NCI-H526 treated with DMSO at 0.1 percent for 48 hours (cell line): ENCODE results near the gene PTPRN2.

Experiments used
- DNase-seq: peaks from one replicate; lab custom pipeline; 2025; lab: John Stamatoyannopoulos, UW

The PTPRN2 gene

DNA sequence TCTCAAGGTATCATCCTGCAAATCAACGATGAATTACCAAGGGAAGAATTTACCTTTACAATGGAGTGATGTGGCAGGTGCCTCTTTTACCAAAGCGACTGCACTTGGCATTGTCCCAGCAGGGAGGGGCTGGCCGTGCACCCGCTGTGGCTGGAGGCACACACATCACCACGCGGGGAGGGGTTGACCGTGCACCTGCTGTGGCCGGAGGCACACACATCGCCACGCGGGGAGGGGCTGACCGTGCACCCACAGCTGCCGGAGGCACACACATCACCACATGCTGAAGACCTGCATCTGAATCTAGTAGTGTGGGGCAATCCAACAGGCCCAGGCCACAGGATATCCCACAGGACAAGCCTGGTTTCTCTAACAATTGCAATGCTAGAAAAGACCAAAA, 757.3 kb downstream of the PTPRN2 start:
- DNase-seq = no peak

DNA sequence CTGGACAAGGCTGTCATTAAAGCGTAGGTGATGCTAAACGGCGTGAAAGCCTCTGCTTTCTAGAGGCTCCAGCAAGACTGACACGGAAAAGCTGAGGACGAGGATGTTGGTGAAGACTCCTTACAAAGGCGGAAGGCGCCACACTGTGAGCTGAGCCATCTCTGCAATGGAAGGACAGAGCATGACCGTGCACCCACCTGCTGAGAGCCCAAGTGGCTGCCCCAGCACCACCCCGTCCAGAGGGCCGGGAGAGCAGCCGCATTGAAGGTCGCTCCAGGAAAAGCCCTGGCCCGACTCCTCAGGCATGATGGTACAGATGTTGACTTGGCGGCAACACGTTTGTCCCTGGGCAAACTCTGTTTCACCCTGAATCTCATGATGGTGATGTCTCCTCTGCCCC, 758.1 kb downstream of the PTPRN2 start:
- DNase-seq = no peak

- DNase-seq = no peak
These were observed 758.7 kb downstream of the PTPRN2 start for GRCh38 chr7:157828881-157829280.

- DNase-seq = no peak
These were observed 759.4 kb downstream of the PTPRN2 start for GRCh38 chr7:157828190-157828589.

DNA sequence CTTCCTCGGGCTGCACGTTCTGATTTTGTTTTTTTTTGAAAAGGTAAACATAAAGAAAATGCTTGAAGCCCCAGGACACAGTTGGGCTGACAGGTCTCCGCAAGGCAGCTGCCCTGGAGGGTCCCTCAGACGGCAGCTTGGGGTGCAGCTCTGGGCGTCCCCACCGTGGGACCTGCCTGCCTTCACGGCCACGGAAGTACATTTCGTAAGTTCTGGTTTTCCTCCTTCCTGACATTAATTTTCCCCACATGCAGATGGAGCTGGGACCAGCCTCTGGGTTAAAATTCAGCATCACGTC, 759.8 kb downstream of the PTPRN2 start:
- DNase-seq = no peak

DNA sequence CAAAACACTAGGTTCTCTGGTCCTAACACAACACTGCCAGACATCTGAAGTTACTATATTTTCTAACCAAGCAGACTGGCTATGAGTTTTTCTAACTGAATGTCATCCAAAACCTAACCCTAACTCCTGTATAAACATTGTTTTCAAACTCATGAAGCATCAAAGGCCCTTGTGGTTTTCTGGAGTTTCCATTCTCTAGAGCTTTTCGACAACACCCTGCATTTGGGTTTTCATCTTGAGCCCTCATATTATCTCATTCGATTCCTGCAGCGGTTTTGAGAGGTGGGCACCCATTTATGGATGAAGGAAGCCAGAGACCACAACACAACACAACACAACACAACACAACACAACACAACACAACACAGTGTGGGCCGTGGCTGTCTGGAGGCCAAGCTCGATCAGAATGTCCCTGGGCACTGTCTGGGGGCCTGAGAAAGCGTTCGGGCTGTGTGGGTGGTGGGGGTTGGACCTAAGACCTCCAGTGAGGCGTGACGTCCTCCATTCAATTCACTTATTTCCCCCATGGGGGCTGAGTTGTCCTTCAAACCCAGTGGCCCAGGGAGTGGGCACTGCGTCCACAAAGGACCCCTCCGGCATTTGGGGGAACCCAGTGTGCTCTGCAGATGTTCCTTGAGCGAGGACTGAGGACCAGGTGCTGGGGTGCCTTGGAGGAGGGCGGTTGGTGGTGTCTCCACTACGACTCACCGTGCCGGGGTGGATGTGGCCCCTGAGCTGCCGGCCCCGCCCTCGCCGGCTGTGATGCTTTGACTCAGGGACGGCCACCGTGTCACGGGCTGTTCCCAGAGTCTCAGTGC, 760.4 kb downstream of the PTPRN2 start:
- no peak for DNase-seq

- DNase-seq = no peak
These were observed 761.1 kb downstream of the PTPRN2 start for GRCh38 chr7:157826566-157826965.

DNA sequence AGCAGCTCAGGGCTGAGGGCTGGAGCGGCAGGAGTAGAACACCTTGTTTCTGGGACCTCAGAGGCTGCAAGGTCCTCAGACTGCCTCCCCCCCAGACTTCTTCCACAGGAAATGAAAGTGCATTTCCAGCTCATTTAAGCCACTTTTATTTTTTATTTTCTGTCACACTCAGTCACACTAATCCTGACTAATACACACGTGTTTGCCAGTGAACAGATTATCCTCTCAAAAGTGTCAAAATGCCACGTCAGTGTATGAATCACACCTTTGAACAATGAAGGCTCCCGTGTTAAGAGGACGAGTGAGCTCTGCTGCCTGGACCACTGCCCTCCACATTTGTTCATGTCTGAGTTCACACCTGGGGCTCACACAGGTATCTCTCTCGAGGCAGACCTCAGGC, 762.3 kb downstream of the PTPRN2 start:
- no peak for DNase-seq

DNA sequence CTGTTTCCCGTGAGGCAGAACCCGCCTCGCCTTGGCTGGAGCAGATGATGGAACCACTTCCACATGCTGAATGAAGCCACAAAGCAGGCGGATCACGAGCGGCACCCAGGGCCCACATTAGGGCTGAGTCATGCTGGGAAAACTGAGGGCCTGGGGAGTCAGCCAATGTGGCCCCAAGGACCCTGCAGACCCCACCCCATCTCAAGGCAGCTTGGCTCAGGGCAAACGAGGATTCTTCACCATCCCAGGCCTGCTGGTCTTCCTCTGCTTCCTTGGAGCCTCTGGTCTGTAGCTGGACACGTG, 762.9 kb downstream of the PTPRN2 start:
- no peak for DNase-seq

DNA sequence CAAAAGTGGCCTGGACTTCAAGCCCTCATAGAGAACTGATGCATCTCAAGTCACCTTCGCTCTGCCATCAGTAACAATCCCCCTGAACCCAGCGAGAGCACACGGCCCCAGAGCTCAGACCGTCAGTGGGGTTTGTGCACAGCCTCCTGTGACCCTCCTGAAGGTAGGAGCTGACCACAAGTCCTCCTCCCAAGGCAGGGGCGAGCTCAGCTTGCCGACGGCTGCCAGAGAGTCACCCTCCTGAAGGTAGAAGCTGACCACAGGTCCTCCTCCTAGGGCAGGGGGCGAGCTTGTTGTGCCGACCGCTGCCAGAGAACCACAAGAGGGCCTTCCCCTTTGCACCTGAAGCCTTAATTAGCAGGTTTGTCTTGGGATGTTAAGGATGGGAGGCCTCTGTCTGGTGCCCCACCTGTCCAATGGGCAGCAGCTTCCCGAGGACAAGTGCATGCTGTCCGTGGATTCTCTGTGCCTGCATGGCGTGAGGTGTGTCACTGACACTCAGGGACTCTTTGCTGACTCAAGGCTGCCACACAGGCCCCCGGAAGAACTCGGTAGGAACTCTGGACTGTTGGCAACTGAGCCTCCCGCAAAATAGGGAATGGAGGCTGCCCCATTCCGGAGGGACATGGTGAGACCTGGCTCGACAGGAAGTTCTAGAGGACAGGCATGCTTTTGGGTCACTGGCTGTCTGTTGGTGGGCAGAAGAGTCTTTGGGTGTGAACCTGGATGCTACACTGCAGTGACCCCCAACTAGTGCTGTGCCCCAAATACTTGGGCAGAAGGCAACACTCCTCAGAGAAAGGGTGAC, 763.4 kb downstream of the PTPRN2 start:
- DNase-seq = no peak

GRCh38 chr7:157822688-157823031, 765.0 kb downstream of the PTPRN2 start:
- DNase-seq = no peak

GRCh38 chr7:157821959-157822687, 765.5 kb downstream of the PTPRN2 start:
- DNase-seq = no peak

- DNase-seq = no peak
These were observed 766.8 kb downstream of the PTPRN2 start for GRCh38 chr7:157820796-157821195.

DNA sequence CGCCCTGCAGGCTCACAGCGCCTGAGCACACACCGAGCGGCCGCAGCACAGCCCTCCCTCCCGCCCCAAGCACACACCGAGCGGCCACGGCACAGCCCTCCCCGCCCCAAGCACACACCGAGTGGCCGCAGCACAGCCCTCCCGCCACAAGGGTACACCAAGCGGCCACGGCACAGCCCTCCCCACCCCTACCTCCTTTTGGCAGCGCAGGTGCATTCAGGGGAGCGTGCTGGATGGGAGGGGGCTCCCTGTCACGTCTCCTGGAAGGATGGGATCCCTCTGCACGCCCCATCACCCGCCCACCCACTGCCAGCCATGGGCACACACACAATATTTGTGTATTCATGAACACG, 768.2 kb downstream of the PTPRN2 start:
- DNase-seq = no peak

DNA sequence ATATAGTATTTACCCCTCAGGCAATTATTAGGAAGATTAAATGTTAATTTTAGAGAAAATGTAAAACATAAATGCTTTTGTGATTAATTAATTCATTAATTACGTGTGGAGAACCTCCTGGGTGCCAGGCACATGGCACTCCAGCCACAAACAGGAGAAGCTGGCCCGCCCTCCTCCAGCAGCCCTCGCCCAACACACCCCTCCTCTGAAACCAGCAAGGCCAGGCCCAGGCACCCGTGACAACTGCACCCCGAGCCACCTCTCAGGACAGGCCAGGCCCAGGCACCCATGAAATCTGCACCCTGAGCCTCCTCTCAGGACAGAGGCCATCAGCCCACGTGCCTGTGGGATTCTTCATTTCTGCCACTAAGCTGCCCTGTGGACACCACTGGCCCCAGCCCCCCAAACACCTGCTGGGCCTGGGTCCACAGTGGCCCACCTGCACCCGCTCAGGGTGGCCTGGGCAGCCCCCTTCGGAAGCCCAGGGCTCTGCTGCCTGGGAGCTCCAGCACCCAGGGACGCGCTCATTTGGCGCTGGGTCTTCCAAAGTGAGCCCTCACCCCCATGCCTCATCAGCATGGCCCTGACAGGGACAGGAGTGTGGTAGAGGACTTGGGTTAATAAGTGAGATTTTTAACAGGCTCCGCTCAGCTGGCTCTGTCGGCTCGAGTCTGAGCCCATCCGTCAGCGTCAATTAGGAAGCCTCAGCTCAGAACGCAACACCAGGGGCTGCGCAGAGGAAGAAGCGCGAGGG, 768.7 kb downstream of the PTPRN2 start:
- no peak for DNase-seq

GRCh38 chr7:157817944-157818700, 769.5 kb downstream of the PTPRN2 start:
- DNase-seq = no peak

DNA sequence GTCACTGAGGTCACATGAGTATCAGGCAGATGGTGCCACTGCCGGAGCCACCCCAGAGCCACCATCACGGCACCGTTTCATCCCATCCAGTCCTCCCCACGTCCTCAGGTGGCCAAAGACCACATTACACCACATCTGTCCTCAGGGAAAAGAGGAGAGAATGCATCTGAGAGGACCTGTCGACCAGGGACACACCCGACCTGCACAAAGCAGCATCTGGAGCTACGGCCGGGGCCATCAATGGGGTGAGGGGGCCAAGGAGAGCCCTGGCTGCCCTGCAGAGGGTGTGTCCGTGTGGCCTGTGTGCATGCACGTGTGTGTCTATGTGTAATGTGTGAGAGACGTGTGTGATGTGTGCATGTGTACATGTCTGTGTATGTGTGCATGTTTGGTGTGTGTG, 770.2 kb downstream of the PTPRN2 start:
- DNase-seq = no peak

GRCh38 chr7:157816526-157817250, 770.9 kb downstream of the PTPRN2 start:
- DNase-seq = no peak

DNA sequence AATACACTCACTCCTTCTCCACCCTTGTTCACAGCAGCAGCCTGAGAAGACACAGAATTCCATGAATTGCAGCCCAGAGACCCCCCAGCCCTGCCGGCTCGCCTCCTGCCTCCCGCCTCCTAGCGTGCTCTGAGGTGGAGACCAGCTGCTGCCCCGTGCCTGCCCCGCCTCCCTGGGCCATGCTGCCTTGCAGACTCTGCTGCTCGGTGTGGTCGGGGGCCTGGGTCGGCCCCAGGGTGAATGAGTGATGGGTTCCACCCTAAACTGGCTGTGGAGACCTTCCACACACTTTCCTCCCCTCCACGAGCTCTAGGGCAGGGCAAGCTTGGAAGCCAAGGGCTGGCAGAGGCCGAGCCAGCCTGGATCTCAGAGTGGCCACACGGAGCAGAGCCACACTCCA, 771.5 kb downstream of the PTPRN2 start:
- DNase-seq = no peak

DNA sequence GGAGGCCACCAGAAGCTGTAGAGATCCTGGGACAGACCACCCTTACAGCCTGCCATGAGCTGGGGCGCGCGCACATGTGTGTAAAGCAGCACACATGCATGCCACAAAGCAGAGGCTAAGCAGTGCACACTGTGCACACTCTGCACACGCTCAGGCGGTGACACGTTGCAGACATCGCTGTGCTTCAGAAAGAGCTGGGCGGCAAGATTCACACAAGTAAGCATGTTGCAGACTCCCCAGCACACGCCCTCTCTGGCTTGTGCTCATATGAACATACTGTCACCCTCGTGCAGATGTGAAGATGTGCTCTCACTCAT, 772.0 kb downstream of the PTPRN2 start:
- DNase-seq = no peak

- no peak for DNase-seq
These were observed 772.5 kb downstream of the PTPRN2 start for GRCh38 chr7:157814931-157815705.
